ENCODE data around the gene ITCH.

Gene ITCH

GRCh38 chr20:34541264-34541901, 178.3 kb downstream of the ITCH start:
- no peak for TF ChIP-seq CTCF (IDR thresholded peaks at IDR 0.05; ENCODE audit: borderline replicate concordance, insufficient read depth, low read depth, low read length)

DNA sequence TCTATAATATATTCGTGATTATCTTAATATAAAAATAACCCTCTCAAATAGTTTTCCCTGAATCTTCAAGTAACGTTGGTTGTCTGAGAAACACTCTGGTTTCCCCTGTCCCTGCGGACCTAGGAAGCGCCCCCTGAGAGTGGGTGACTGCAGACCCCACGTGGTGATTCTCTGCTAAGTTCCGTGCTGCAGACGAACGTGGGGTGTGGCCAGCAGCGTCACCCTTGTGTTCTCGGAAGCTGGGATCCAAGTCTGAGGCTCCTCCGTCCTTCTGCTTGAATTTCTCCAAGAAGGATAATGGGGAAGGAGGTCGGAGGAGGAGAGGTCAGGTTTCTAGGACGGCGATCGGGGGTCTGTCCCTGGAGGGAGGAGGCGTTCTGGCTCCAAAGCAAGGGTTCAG, 178.8 kb downstream of the ITCH start:
- TF ChIP-seq CTCF (IDR thresholded peaks at IDR 0.05; ENCODE audit: borderline replicate concordance, insufficient read depth, low read depth, low read length) = no peak
- no peak overlapping the region for H3K4me3 ChIP-seq (ENCODE audit: low read depth, low read length)

More at GRCh38 chr20:34541264-34541901, 178.3 kb downstream of the ITCH start:
- H3K4me3 ChIP-seq (ENCODE audit: low read depth, low read length) = no peak overlapping the region

DNA sequence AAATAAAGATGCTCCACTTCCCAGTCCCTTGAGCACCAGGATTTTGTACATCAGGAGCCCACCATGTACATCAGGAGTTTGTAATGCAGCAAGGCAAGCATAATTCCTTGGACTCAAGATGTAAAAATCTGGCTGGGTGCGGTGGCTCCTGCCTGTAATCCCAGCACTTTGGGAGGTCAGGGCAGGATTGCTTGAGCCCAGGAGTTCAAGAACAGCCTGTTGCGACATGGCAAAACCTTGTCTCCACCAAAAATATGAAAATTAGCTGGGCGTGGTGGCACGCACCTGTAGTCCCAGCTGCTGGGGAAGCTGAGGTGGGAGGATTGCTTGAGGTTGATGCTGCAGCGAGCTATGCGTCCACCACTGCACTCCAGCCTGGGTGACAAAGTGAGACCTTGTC, 179.4 kb downstream of the ITCH start:
- H3K4me3 ChIP-seq (ENCODE audit: low read depth, low read length) = no peak overlapping the region
- TF ChIP-seq CTCF (IDR thresholded peaks at IDR 0.05; ENCODE audit: borderline replicate concordance, insufficient read depth, low read depth, low read length) = no peak

DNA sequence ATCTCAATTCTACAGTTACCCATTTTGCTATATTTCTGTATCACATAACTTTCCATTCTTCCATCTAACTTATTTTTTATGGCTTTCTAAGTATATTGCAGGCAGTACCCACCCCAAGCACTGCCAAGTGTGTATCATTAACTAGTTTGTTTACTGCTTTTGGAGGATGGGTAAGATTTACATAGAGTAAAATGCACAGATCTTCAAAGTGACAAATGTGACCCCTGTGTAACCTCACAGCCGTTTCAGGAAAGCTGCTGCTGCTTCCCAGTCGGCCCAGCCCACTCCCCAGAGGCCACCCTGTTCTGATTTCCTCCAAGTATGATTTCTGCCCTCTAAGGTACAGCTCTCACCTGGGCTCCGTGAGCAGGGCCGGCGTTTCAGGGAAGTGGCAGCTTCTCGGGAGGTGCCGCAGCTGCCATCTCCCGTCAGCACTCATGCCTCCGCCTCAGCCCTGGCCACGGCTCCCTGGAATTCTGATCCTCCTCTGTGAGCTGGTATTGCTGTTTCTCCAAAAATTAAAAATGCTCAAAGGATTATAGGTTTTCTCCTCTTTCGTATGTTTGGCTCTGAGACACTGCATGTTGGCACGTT, 180.5 kb downstream of the ITCH start:
- H3K4me3 ChIP-seq (ENCODE audit: low read depth, low read length) = no peak overlapping the region
- no peak for TF ChIP-seq CTCF (IDR thresholded peaks at IDR 0.05; ENCODE audit: borderline replicate concordance, insufficient read depth, low read depth, low read length)

GRCh38 chr20:34544109-34544796, 181.2 kb downstream of the ITCH start:
- H3K4me3 ChIP-seq (ENCODE audit: low read depth, low read length) = no peak overlapping the region
- no peak for TF ChIP-seq CTCF (IDR thresholded peaks at IDR 0.05; ENCODE audit: borderline replicate concordance, insufficient read depth, low read depth, low read length)

- TF ChIP-seq CTCF (IDR thresholded peaks at IDR 0.05; ENCODE audit: borderline replicate concordance, insufficient read depth, low read depth, low read length) = no peak
- no peak overlapping the region for H3K4me3 ChIP-seq (ENCODE audit: low read depth, low read length)
Observed at GRCh38 chr20:34546751-34547181, 183.7 kb downstream of the ITCH start.
